GM18909 (cell line): ENCODE results near the gene HSD17B3.
"Not testable (repeated sequence)": the region's sequence is repeated elsewhere in the genome, so short reads cannot be mapped to it uniquely, and the experiment has no call there.

Source experiments
- ATAC-seq: cut with Tn5 transposase; IDR thresholded peaks from one replicate; pipeline ENCODE4 v1.9.1; 2021; ENCODE audit warnings: mild to moderate bottlenecking; ENCODE audit not compliant: unreplicated experiment, poor library complexity

HSD17B3 gene

DNA sequence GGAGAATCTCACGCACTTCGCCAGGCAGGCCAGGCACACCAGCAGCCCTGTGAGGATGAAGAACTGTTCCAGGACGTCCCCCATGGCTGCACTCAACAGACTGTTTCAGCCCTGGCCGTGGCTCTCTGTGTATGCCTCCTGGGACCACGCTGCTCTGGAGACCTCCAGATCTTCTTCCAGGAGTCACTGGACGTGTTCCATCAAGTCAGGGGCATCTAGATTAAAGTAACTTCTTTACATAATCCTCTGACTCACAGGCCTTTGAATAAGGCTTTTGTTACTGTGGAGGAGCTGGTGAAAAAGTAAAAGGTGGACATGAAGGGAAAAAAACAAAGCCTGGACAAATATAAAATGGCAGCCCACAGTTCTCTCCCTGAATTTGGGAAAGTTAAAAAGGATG is at the start of gene HSD17B3:
TSS of gene HSD17B3 (minus strand) at position 156 of the 400 bp plus-strand sequence. CDS start at position 84, 72 bp downstream.
- no peak for ATAC-seq

DNA sequence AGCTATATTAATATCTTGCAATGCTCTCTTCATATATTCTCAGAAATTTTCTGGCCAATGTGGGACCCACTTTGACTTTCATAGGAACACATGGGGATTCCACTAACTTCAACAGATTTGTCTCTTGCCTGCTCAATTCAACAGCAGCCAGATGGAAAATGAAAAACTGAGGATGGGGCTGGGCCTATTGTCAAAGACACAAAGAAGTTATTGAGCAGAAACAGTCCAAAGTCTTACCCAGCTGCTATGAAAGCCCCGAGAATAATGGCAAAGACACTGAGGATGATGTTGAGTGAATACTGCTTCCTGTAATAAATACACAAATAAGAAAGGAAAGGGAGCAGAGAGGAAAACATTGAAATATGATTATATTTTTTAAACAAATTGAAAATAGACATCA is 48.9 kb upstream of the HSD17B3 start:
- no peak for ATAC-seq

DNA sequence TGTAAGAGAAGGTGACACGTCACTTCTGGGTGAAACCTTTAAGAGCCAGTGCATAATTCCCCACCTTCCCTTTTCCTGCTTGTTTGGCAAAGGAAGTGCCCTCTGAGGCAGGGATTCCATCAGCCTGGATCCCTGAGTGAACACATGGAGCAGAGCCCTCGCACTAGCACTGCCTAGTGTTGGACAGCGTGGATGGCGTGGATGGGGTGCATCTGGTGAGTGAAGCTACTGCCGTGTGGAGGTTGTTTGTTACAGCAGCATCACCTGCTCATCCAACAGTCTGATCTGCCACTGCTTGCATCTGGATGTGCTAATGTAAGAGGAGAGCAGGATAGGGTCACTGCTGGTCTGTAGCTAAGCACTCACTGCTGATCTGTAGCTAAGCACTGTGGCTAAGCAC is 46.3 kb upstream of the HSD17B3 start:
- ATAC-seq: no peak

DNA sequence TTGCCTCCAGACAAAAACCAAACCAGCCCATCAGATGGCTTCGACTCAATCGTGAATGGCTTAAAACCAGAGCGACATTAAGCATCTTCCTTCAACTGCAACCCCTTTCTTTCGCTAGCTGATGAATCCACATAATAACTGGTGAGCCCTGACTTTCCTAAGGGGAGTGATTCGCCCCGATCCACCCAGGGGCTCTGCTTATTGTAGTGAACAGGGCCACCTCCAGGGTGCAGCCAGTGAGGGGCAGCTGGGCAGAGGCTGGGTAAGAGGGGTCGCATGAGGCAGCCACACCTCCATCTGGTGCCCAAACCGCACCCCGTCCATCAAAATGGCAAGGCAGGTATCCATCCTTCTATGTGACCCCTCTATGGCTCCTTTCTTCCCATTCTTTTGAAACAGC is 43.6 kb upstream of the HSD17B3 start:
- ATAC-seq: no peak

DNA sequence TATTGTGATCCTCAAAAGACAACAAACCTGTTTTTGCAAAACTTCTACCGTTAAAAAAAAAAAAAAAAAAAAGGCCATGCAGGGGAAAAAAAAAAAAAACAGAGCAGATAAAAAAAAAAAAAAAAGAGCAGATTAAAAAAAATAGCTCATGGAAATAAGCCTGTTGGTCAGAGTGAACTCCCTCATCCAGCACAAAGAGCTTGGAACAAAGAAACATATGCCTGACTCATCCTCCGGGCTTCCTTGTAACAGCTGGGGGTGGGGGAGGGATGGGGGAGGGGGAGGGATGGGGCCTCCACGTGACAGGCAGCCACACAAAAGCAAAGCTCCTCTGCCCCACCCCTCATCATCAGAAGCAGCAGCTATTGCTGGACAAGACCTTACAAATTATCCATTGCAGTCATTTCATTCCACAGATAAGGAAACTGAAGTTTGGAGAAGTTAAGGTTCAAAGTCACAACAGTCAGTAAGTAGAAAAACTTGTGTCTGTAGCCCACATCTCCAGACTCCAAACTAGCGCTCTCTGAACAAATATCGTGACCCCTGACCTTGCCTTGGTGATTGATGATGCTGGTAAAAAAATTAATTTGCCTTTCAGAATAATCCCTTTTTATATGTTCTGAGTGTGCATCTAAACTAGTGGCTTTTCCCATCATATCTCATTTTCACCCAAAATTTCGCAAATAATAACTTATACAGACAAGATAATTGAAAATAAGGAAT is 42.6 kb upstream of the HSD17B3 start:
- no peak for ATAC-seq

DNA sequence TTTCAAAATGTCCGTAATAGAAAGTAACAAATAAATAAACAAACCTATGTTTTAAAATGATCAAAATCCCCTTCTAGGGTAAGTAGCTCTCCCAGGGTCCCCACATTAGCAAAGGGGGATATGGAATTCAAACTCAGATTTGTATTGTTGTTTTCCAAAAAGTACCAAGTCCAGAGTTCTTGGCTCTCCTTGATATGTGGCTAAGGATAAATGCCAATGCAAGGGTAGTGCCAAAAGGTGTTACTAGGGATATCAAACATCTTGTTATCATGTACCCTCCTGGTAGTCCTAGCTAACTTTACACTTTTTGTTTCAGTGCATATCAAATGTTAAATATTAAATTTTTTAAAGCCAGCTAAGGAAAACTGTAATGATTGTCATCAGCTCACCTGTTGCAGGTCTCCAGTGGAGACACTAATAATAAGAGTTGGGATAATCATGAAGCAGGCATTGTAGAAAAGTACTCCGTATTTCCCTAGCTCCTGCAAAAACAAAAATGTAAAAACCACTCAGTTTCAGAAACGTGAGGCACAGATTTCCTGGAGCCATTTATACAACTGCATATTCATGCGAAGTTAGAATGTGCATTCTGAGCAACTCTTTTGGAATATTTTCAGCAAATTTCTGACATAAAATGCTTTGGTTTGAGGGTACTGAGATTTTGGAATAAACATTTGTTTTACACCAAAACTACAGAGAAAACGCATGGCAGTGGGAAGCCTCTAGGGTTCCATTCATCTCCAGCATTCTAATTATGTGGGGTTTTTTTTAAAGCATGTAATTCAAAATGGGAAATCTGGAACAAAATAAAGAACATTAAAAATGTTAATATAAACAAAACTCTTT is 41.8 kb upstream of the HSD17B3 start:
- ATAC-seq: no peak

DNA sequence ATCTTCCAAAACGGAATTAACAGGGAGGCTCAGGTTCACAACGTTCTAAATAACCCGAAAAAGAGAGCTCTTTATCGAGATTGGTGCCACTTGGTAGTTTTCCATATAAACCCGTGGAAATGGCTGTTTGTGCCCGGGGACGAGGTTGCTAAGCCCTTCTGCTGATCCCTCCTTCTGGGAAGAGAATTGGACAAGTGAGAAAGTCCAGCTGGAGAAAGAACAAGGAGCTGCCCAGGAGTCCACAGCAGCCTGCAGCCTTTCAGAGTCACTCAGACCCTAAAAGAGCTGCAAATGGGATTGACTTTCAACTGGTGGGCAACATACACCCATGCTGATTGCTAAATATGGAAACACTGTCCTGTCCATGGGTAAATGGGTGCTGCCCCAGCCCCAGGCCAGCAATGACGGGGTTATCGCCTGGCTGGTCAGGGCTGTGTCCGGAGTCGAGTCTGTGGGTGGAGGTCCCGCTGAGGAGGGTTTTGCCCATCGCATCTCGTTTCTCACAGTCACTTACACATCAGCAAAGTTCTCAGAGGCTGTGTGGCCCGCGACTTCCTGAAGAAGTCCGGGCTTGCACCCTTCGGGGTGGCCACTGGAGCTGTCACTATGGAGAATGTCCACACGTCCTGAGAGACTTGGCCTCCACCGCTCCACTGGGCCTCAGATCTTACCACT is 40.7 kb upstream of the HSD17B3 start:
- no peak for ATAC-seq

DNA sequence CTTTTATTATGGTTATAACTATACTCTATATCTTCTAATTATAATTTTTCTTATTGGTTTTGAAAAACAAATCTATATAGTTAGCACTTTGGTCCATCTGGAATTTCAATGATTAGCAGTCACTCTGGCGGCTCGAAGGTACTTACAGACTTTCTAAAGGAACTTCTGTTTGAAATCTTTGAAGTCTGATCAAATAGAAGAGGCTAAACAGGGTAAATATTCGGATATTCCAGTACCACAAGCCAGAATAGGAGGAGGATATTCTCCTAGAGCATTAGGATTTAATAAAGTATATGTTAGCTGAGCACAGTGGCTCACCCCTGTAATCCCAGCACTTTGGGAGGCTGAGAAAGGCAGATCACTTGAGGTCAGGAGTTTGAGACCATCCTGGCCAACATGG is 38.7 kb upstream of the HSD17B3 start:
- no peak for ATAC-seq

DNA sequence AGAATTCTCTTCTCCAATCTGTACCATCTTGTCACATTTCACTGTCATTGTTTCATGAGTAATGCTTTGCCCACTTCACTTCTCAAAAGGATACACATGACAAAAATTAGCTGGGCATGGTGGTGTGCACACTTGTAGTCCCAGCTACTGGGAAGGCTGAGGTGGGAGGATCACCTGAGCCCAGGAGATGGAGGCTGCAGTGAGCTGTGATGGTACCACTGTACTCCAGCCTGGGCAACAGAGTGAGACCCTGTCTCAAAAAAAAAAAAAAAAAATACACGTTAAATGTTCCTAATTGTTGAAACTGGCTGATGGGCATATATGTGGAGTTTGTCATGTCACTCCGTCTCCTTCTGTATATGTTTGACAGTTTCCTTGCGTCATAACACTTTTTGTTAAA is 36.3 kb upstream of the HSD17B3 start:
- no peak for ATAC-seq

DNA sequence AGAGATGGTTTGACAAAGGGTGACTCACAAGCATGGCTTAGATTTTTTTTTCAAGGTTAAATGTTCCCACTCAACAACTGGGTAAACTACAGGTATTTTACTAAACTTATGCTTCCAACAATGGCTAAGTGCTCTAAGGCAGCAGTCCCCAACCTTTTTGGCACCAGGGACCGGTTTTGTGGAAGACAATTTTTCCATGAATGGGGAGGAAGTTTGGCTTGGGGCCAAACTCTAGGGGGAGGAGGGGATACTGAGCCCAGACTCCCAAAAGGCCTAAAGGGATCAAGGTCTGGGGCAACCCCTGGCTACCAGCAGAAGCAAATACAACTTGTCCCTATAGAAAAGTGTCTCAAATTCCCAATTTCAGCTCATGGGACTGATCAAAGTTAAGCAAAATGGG is 32.0 kb upstream of the HSD17B3 start:
- ATAC-seq: no peak

DNA sequence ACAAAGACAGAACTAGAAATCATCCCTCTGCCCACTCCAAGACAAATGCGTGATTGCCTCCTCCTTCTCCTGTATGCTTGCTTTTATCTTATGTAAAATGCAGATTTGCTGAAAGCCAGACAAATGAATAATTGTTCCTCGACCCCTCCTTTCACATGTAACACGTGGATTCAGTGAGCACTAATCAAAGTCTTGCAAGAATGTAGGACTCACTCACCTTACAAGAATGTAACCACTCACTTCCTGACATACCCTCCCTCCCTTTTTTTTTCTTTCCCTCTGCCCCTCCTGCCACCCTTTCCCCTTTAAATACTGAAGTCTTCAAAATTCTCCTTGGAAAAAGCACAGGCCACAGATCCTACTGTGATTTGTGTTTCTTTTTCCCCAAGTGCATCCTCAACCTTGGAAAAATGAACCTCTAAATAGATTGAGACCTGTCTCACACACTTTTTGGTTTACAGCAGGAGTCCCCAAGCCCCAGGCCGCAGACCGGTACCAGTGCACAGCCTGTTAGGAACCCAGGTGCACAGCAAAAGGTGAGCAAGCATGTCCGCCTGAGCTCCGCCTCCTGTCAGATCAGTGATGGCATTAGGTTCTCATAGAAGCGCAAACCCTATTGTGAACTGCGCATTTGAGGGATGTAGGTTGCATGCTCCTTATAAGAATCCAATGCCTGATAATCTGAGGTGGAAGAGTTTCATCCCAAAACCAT is 29.4 kb upstream of the HSD17B3 start:
- no peak for ATAC-seq

DNA sequence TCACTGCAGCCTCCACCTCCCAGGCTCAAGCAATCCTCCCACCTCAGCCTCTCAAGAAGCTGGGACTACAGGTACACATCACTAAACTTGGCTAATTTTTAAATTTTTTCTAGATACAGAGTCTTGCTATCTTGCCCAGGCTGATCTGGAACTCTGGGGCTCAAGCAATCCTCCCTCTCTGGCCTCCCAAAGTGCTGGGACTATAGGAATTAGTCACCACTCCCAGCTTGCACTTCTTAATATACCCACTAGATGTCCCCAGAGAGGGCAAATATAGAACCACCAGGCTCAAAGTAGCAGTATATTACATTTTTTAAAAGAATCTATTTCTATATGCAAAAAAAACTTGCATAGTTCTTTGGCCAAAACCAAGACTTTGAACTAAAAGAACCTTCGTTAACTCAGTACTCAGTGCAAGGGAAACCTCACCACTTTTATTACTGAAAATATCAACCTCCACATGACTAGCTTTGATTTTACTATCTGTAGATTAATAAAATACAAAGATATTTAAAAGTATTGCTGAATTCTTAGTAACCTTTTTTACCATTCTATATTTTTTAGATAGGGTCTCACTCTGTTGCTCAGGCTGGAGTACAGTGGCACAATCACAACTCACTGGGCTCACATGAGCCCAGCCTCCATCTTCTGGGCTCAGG is 25.8 kb upstream of the HSD17B3 start:
- ATAC-seq: no peak

DNA sequence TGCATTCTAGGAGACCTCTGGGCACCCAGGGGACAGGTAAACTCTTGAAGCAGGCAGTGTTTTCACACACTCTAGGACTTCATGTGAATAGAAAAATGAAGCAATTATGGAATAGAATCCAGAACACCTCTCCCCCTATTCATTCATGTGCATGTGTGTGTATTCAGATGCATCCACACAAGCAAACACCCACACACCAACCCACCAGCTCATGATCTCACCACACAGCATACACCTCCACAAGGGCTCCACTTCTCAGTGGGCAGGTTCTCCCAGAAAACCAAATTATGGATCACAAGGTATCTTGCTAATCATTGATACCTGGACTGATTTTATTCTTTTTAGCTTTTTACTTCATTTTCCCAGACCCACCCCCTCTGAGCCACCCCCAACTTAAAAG is 21.2 kb upstream of the HSD17B3 start:
- no peak for ATAC-seq

DNA sequence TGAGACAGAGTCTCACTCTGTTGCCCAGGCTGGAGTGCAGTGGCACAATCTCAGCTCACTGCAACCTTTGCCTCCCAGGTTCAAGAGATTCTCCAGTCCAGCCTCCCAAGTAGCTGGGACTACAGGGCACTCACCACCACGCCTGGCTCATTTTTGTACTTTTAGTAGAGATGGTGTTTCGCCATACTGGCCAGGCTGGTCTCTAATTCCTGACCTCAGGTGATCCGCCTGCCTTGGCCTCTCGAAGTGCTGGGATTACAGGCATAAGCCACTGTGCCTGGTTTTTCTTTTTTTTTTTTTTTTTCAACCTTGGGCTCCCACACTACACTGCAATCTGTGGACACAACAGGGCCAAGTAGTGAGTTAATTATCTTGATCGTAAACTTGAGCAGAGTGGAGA is 20.8 kb upstream of the HSD17B3 start:
- ATAC-seq: not testable (repeated sequence)

DNA sequence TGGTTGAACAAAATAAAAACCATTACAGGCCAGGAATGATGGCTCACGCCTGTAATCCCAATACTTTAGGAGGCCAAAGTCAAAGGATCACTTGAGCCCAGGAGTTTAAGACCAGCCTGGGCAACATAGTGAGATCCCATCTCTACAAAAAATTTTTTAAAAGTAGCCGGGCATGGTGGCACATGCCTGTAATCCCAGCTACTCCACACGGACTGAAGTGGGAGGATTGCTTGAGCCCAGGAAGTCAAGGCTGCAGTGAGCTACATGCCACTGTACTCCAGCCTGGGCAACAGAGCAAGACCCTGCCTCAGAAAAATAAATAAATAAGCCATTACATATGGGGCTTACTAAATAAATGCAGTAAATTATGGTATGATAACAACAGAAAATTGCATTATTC is 20.2 kb upstream of the HSD17B3 start:
- ATAC-seq: not testable (repeated sequence)

DNA sequence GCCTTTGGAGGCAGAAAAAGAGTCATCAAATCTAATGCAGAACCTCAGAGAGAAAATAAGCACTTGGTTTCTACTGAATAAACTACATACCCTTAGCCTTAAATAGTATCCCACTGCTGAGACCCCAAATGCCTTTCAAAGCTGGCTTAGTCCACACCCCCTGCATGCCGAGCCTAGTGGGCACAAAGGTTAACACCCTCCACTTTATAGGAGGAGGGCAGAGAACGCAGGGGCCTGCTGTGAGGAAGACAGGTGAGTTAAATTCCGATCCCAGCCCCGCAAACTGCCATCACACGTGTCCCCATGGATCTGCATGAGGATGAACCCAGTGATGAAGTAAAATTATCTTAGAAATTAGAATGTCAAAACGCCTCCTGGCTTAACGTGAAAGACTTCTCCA is 19.5 kb upstream of the HSD17B3 start:
- ATAC-seq: no peak

DNA sequence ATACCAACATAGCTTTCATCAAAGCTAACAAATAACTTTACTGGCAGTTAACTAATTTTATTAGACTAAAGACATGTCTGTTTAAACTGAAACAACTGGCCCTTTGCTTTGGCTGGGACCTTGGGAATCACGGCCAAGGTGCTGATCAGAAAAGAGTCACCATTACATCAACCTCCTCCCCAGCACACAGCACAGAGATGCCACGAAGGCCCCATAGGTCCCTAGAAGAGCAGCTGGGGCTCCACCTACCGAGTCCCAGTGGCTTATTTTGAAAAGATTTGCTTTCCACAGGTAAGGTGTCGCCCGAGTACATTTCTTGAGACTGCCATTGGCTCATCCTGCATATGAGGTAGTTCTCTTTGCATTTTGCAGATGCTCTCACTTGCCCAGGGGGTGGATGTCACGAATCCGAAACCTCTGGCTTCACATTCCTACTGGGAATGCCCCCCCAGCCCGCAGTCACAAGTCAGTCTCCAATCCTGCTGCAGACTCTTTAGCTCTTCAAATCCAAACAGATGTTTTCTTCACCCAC is 18.8 kb upstream of the HSD17B3 start:
- ATAC-seq: no peak

DNA sequence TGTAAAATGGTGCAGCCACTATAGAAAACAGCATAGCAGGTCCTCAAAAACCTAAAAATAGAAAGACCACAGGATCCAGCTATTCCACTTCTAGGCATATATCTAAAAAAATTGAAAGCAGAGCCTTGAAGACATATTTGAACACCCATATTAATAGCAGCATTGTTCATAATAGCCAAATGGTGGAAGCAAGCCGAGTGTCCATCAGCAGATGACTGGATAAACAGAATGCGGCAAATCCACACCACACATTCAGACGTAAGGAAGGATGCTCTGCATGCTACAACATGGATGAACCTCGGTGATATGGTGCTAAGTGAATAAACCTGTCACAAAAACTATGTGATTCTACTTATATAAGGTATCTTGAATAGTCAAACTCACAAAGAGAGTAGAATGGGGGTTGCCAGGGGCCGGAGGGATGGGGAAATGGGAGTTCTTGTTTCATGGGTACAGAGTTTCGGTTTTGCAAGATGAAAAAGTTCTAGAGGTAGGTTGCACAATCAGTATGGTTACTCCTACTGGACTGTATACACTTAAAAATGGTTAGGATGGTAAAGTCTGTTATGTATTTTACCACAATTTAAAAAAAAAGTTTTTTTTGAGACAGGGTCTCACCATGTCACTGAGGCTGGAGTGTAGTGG is 17.1 kb upstream of the HSD17B3 start:
- no peak for ATAC-seq

DNA sequence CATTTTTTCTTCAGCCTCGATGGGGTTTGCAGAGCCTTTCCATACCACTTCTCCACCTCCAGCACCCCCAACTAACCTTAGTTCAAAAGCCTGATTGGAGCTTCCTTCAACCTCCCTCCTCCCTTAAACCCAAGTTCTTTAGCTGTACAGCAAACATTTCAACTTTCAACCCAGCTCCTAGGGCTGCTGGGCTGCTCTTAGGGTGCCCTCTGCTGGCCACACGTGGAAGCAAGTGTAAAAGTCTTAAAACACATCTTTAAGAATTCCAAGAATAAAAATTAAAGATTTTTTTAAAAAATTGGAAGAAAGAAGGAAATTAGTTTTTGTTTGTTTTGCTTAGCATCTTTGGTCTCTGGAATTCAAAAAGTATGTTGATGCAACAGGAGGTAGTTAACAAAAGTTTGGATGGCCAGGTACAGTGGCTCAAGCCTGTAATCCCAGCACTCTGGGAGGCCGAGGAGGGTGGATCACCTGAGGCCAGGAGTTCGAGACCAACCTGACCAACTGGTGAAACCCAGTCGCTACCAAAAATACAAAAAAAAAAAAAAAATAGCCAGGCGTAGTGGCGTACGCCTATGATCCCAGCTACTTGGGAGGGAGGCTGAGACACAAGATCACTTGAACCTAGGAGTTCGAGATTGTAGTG is 15.5 kb upstream of the HSD17B3 start:
- ATAC-seq: no peak
